ENCODE data around the gene PLCL1.
"Not testable (repeated sequence)": the region's sequence is repeated elsewhere in the genome, so short reads cannot be mapped to it uniquely, and the experiment has no call there.

The PLCL1 gene

DNA sequence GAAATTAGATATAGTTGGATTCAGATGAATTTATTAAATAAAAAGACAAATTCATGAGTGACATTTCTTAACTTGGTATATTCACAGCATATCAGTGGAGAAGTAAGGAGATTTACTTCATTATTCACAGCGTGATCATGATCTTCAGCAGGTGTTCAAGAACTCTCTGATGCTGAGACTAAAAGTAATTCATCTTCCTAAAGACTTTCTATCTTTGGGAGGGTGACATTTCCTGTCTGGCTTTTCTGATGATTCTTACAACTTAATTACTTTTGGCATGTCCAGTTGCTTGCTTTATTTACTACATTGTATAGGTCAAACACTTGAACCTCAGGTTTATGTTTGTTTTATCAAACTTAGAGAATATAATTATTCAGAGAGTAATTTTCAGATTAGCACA, 224.6 kb downstream of the PLCL1 start:
- H3K4me3 Mint-ChIP-seq: no peak overlapping the region
- no peaks in the 10 kb centered on the region for H3K9me3 Mint-ChIP-seq
- no peaks in the 10 kb centered on the region for H3K4me1 Mint-ChIP-seq
- DNase-seq (ENCODE audit: low spot score in 2 of 2): no peak
- no peak for ATAC-seq
- H3K36me3 Mint-ChIP-seq: no peaks in the 10 kb centered on the region
- no peak overlapping the region for H3K27ac Mint-ChIP-seq

DNA sequence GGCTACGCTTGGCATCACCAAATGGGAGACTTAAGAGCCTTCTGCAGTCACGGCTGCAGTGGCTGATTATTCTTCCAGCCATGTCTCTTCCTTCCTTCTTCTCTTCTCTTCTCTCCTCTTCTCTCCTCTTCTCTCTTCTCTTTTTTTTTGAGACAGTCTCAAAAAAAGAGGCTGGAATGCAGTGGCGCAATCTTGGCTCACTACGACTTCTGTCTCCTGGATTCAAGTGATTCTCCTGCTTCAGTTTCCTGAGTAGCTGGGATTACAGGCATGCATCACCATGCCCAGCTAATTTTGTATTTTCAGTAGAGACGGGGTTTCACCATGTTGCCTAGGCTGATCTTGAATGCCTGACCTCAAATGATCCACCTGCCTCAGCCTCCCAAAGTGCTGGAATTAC, 225.2 kb downstream of the PLCL1 start:
- H3K4me1 Mint-ChIP-seq; H3K36me3 Mint-ChIP-seq; H3K9me3 Mint-ChIP-seq; ATAC-seq; H3K27ac Mint-ChIP-seq; H3K4me3 Mint-ChIP-seq; DNase-seq (ENCODE audit: low spot score in 2 of 2): not testable (repeated sequence)

DNA sequence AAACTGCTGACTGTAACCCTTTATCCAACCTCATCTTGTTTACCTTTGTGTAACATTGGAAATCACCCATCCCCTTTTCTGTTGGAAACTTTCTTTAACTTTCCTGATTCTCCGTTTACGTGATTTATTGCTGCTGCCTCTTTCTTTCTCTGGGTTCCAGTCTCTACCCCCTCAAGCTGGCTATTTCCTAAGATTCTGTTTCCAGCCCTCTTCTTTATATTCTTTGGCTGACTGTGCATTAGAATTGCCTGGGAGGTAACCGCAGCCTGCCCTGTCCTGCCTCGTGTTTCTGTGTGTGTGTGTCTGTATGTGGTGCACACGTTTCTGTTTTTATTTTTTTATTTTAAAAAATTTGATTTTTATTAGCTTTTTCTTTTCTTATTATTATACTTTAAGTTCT, 229.2 kb downstream of the PLCL1 start:
- H3K27ac Mint-ChIP-seq: no peak overlapping the region
- no peaks in the 10 kb centered on the region for H3K36me3 Mint-ChIP-seq
- no peak for DNase-seq (ENCODE audit: low spot score in 2 of 2)
- H3K4me1 Mint-ChIP-seq: no peaks in the 10 kb centered on the region
- ATAC-seq: no peak
- no peak overlapping the region for H3K4me3 Mint-ChIP-seq
- H3K9me3 Mint-ChIP-seq: no peaks in the 10 kb centered on the region

DNA sequence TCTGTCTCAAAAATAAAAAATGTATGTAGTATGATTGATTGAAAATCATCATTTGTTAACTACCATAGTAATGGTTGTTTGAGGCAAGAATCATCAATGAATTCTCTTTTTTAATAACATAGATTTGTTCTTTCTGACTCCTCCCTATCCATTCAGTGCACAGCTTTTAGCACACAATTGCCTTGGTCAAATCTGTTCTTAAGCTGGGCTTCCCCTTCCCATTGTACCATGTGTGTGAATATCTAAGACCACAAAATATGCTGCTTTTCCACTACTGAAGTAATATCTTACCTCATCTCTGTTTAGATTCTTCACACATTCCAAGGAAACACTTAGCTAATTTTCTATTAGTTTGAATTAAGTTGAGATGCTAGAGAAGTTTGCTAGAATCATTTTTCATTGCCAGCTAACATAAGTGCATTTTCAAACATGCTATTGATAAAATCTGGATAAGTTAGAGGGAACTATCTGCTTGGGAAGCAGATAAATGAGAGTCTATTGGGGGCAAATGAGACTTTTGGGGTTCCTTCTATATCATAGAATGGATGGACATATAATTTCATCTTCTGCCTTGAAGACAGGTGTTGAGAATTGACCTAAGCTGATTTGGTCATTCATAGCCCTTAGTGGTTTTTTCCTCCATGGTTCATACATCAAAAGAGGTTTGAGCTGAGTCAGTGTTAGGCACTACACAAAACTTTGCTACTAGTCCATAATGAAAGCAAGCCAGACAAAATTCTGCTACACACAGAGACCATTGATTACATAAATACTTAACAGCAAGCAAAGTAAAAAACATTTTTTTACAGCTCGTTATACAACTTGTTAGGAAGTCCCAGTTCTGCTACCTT, 231.9 kb downstream of the PLCL1 start:
- no peaks in the 10 kb centered on the region for H3K4me1 Mint-ChIP-seq
- no peak overlapping the region for H3K27ac Mint-ChIP-seq
- no peak overlapping the region for H3K4me3 Mint-ChIP-seq
- ATAC-seq: peak; percentile 49
- no peaks in the 10 kb centered on the region for H3K36me3 Mint-ChIP-seq
- H3K9me3 Mint-ChIP-seq: no peaks in the 10 kb centered on the region
- DNase-seq (ENCODE audit: low spot score in 2 of 2): no peak

DNA sequence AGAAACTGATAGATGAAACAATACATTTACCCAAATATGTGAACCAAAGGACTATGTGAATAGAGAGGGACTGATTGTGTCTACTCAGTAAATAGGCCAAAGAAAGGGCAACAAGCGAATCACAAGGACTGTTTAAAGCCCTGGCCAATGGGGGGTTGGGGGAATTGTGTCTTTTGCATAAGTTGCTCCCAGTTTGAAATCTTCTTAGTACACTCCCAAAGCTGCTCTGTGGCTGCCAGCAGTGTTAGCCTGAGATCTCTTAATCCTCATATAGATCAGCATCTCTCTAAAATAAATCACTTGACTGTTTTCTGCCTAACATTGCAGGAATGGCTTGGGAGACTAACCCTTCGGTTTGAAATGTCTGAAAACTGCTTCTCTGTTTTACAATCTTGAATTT, 236.4 kb downstream of the PLCL1 start:
- H3K4me3 Mint-ChIP-seq: no peak overlapping the region
- ATAC-seq (no peak), DNase-seq (ENCODE audit: low spot score in 2 of 2) (no peak)
- H3K36me3 Mint-ChIP-seq: no peaks in the 10 kb centered on the region
- no peaks in the 10 kb centered on the region for H3K9me3 Mint-ChIP-seq
- no peaks in the 10 kb centered on the region for H3K4me1 Mint-ChIP-seq
- H3K27ac Mint-ChIP-seq: no peak overlapping the region

DNA sequence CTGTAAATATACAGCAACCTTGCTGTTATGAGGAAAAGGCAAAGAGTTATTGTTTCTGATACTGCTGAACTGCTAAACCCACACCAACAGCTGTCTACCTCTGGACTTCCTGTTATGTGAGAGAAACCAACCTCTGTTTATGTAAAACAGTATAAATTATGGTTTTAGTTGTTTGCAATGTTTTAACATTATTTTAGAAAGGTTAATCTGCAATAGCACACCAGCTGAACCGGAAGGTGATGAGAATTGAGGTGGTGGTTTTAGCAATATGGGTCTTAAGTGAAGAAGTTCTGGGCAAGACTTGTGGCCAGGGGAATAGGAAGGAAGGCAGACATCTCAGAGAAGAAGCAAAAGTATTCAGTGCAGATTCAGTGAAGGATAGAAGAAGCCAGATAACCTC, 237.8 kb downstream of the PLCL1 start:
- H3K36me3 Mint-ChIP-seq: no peaks in the 10 kb centered on the region
- DNase-seq (ENCODE audit: low spot score in 2 of 2): no peak
- H3K27ac Mint-ChIP-seq: no peak overlapping the region
- H3K4me1 Mint-ChIP-seq: peaks cover 4% of the 10 kb centered on the region
- H3K4me3 Mint-ChIP-seq: no peak overlapping the region
- peak; percentile 55 for ATAC-seq
- H3K9me3 Mint-ChIP-seq: no peaks in the 10 kb centered on the region

DNA sequence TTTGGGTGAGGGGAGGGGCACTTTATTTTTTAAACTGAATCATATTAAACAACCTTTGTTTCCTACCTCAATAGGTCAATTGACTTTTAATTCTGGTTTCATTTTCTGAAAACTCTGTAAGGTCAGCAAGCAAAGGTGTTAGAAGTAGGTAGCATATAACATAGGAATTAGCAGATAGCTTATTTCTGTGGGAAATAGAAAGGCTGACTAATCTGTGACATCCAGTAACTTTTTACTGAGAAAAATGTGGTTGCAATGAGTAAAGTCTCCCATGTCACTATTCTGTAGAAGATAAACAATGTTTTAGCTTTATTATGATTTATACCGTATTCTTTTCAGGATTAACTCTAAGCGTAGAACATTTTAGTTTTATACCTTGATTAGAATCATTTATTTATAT, 240.4 kb downstream of the PLCL1 start:
- Mint-ChIP-seq H3K4me3 (no peak overlapping the region), H3K27ac (no peak overlapping the region), H3K9me3 (no peaks in the 10 kb centered on the region), H3K36me3 (no peaks in the 10 kb centered on the region), H3K4me1 (peaks cover 4% of the 10 kb centered on the region)
- DNase-seq (ENCODE audit: low spot score in 2 of 2) (no peak), ATAC-seq (peak; percentile 89)

DNA sequence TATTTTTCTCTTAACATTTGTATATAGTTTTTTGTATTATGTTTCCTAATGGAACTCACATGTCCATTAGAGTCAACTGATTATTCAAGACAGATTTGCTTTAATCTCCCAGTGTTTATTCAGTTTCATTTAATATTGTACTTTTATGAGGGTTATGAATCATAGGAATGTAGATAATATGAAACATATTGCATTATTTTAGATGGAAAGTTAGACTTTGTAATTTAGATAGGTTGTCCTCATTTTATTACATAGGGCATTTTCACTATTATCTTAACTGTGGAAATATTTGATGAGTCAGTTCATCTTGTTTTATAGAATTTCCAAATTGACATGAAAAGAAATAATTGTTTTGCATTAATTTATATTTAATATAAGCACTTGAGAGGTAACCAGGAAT, 240.8 kb downstream of the PLCL1 start:
- Mint-ChIP-seq H3K36me3 (no peaks in the 10 kb centered on the region), H3K27ac (no peak overlapping the region), H3K4me3 (no peak overlapping the region), H3K4me1 (peaks cover 4% of the 10 kb centered on the region), H3K9me3 (no peaks in the 10 kb centered on the region)
- ATAC-seq: no peak
- DNase-seq (ENCODE audit: low spot score in 2 of 2): no peak

DNA sequence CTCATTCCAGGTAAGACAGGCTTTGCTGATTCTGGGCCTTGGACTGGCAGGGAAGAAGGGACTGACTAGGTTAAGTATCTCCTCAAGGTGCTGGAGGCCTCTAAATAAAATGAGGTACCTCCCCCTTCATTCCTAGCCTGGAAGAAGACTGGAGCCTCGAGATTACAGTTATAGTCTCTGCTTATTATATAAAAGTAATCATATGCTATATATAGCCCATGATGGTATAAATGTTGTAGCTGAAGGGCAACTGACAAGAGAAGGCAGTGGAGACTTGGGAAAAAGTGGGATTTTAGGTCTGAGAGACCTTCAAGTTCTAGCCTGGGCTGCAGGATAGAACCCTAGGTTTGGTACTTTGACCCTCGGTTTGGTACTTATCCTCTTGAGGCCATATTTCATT, 248.3 kb downstream of the PLCL1 start:
- DNase-seq (ENCODE audit: low spot score in 2 of 2) (no peak), ATAC-seq (no peak)
- Mint-ChIP-seq H3K4me3 (no peak overlapping the region), H3K9me3 (no peaks in the 10 kb centered on the region), H3K4me1 (no peaks in the 10 kb centered on the region), H3K36me3 (no peaks in the 10 kb centered on the region), H3K27ac (no peak overlapping the region)

DNA sequence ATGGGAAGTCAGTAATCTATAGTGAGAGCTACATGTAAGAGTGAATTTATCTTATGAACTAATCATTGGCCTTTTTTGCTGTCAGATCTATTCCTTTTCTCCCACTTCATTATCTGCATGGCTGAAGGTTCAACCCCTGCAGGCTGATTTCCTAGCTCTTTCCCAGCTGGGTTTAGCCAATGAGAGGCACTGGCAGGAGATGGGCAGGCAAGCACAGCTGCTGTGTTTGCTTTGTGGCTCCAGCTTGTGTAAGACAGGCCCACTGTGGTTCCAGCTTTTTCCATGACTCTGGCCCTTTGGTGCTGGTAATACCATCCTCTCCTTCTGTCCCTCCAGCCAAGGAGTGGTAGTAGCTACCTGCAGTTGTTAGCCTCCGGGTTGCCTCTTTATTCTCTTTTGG, 248.8 kb downstream of the PLCL1 start:
- Mint-ChIP-seq H3K36me3 (no peaks in the 10 kb centered on the region), H3K4me3 (no peak overlapping the region), H3K27ac (no peak overlapping the region), H3K9me3 (no peaks in the 10 kb centered on the region), H3K4me1 (no peaks in the 10 kb centered on the region)
- DNase-seq (ENCODE audit: low spot score in 2 of 2) (no peak), ATAC-seq (no peak)

DNA sequence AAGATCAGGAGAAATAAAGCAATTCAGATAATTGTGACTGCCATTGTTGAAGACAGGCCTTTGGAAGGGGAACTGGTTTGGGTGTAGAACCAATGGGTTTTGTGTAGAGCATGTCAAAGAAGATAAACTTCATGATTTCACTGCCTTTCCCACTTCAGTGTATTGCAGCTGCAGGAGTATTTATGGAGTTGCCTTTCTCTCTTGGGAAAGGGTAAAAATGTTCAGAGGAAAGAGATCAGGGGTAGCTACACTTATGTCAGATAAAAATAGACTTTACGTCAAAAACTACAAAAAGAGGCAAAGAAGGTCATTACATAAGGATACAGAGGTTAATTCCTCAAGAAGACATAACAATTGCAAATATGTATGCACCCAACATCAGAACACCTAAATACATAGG, 249.4 kb downstream of the PLCL1 start:
- Mint-ChIP-seq H3K36me3 (no peaks in the 10 kb centered on the region), H3K4me1 (no peaks in the 10 kb centered on the region), H3K9me3 (no peaks in the 10 kb centered on the region), H3K27ac (no peak overlapping the region), H3K4me3 (no peak overlapping the region)
- no peak for ATAC-seq
- no peak for DNase-seq (ENCODE audit: low spot score in 2 of 2)

DNA sequence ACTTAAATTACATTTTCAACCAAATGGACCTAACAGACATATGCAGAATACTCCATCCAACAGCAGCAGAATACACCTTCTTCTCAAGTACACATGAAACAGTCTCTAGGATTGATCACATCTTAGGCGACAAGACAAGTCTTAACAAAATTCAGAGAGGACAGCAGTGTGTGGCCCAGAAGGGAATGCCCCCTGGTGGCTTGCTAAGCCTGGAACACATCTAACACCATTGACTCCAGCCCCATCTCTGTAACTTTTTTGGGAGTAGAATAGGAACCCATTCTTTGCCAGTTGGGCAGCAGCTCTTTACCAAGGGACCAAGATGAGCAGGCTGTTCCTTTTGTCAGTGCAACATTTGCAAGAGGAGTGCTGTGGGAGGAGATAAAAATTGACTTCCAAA, 249.9 kb downstream of the PLCL1 start:
- Mint-ChIP-seq H3K27ac (no peak overlapping the region), H3K4me1 (no peaks in the 10 kb centered on the region), H3K4me3 (no peak overlapping the region), H3K36me3 (no peaks in the 10 kb centered on the region), H3K9me3 (no peaks in the 10 kb centered on the region)
- DNase-seq (ENCODE audit: low spot score in 2 of 2) (no peak), ATAC-seq (peak; percentile 86)

DNA sequence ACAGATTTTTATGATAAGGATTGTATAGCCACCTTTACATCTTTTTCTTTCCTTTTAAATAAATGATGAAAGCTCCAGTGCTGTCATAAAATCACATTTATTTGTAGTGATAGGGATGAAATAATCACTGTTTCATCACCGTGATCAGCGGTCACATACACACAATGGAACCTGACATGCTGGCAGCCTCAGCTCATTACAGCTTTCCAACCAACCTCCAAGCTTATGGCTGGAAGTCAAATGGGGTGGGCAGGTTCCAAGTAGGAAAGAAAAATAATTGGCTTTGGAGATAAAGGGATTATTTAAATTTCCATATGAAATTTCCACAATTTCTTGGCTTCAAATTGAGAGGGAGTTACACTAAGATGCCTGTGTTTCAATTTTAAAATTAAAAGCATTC, 251.3 kb downstream of the PLCL1 start:
- no peaks in the 10 kb centered on the region for H3K4me1 Mint-ChIP-seq
- no peak overlapping the region for H3K27ac Mint-ChIP-seq
- no peak overlapping the region for H3K4me3 Mint-ChIP-seq
- ATAC-seq (no peak), DNase-seq (ENCODE audit: low spot score in 2 of 2) (no peak)
- H3K36me3 Mint-ChIP-seq: no peaks in the 10 kb centered on the region
- no peaks in the 10 kb centered on the region for H3K9me3 Mint-ChIP-seq

DNA sequence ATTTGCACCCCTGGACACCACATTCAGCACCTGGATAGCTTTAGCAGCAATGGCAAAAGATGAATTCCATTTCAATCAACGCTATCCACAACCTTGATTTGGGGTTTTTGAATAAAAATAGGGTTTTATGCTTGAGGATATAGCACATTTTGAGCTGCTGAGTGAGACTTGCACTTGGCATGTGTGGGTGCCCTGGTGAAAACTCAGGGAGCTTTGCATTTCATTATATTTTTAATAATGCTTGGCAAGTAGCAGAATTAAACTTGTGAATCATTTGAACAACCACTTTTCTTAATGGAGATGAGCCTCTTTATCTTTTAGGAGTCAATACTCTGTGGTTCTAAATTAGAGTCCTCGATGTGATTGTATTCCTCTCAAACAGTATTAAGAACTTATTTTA, 252.4 kb downstream of the PLCL1 start:
- ATAC-seq (no peak), DNase-seq (ENCODE audit: low spot score in 2 of 2) (no peak)
- H3K4me1 Mint-ChIP-seq: no peaks in the 10 kb centered on the region
- H3K9me3 Mint-ChIP-seq: no peaks in the 10 kb centered on the region
- H3K36me3 Mint-ChIP-seq: no peaks in the 10 kb centered on the region
- H3K4me3 Mint-ChIP-seq: no peak overlapping the region
- no peak overlapping the region for H3K27ac Mint-ChIP-seq

DNA sequence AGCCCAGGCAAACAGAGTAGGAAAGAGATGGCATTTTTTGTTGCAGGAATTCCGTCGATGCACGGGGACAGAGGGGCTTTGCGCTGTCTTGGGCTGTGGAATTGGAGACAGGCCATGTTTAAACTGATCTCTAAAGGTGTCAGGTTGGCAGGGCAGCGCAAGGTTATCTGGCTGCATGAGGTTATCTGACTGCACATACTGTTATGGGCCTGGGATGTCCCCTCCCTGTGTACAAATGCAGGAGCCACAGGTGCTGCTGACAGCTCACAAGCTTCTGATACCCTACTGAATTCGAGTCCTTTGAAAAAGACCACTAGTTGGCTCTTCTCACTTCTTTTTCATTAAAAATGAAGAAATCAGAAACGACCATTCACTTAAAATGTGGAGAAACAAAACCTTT, 255.4 kb downstream of the PLCL1 start:
- DNase-seq (ENCODE audit: low spot score in 2 of 2) (no peak), ATAC-seq (no peak)
- Mint-ChIP-seq H3K27ac (no peak overlapping the region), H3K4me3 (no peak overlapping the region), H3K36me3 (no peaks in the 10 kb centered on the region), H3K9me3 (no peaks in the 10 kb centered on the region), H3K4me1 (no peaks in the 10 kb centered on the region)

DNA sequence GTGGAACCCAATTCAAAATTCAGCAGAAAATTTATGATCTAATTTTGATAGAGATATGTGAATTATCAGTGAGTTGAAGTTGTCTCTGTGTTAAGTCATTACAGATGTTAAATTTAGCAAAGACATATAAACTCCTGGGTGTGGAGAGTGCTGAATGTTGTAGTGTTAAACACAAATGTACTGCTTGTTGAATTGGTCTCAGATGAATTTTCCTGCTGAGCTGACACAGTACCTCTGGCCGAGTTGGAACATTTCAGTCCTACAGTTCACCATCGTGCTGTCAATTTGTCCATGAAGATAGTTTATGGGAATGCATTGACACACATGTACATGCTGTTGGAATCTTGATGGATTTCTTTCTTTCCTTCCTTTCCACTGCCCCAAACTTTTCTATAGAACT, 255.9 kb downstream of the PLCL1 start:
- no peaks in the 10 kb centered on the region for H3K4me1 Mint-ChIP-seq
- H3K9me3 Mint-ChIP-seq: no peaks in the 10 kb centered on the region
- H3K36me3 Mint-ChIP-seq: no peaks in the 10 kb centered on the region
- ATAC-seq: no peak
- DNase-seq (ENCODE audit: low spot score in 2 of 2): no peak
- H3K4me3 Mint-ChIP-seq: no peak overlapping the region
- H3K27ac Mint-ChIP-seq: no peak overlapping the region

DNA sequence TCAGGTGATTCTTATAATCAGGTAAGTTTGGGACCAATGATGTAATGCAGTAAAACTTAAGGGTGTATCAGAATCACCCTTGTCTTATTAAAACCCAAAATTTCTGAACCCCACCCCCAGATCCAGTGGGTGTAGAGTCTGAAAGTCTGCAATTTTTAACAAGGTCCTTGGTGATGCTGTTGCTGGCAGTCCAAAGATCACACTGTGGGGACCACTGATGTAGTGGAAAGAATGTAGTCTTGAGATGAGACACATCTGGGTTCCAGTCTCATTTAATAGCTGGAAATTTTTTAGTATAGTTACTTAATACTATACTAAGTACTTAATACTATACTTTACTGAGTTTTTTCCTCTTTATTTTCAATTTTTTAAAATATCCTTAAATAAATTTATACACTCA, 258.4 kb downstream of the PLCL1 start:
- ATAC-seq (no peak), DNase-seq (ENCODE audit: low spot score in 2 of 2) (no peak)
- H3K4me3 Mint-ChIP-seq: no peak overlapping the region
- H3K4me1 Mint-ChIP-seq: no peaks in the 10 kb centered on the region
- no peak overlapping the region for H3K27ac Mint-ChIP-seq
- H3K9me3 Mint-ChIP-seq: no peaks in the 10 kb centered on the region
- H3K36me3 Mint-ChIP-seq: no peaks in the 10 kb centered on the region

All from stimulated activated effector memory CD8-positive, alpha-beta T cell treated with anti-CD3 and anti-CD28 coated beads, Interleukin-12 subunit alpha, Interleukin-12 subunit beta, amount 100 ng/mL, for 72 hours (primary cell).